ENCODE measurements around the gene PAX8. TPM values are rescaled to one million over a fixed set of nuclear protein-coding genes. Genes with fewer than 3 reads are reported as not detected.

The PAX8 gene
- total RNA-seq, 1 donor from 2014 or later = 0.07 TPM

DNA sequence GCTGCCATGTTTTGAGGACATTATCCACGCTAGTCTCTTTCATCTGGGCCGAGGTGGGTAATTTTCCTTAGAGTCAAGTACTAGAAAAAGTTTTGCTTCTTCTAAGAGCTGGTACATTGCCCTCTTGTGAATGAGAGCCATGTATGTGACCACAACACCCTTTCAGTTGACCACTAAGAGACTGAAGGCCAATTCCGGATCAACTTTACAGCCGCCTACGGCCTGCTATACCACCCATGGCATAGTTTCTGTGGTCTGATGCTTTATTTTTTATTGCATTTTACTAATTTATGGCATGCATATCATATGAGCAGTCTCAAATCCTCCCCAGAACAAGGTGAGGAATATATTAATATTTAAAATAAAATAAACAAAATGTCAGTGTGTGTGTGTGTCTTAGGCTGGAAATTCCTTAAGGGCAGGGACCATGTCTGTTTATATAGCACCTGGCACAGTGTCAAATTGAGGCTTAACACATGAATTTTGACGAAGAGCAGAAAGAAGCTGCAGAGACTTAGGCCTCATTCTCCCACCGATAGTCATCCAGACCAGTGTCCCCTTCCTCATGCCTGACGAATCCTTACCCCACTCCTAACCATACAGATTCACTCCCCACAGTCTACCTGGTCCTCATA, 69.6 kb downstream of the PAX8 start:
- no peak for DNase-seq (ENCODE audit: low read depth, low spot score)

- no peak for DNase-seq (ENCODE audit: low read depth, low spot score)
Observed at GRCh38 chr2:113208396-113208795, 70.3 kb downstream of the PAX8 start.

GRCh38 chr2:113207021-113207420, 71.7 kb downstream of the PAX8 start:
- no peak for DNase-seq (ENCODE audit: low read depth, low spot score)

DNA sequence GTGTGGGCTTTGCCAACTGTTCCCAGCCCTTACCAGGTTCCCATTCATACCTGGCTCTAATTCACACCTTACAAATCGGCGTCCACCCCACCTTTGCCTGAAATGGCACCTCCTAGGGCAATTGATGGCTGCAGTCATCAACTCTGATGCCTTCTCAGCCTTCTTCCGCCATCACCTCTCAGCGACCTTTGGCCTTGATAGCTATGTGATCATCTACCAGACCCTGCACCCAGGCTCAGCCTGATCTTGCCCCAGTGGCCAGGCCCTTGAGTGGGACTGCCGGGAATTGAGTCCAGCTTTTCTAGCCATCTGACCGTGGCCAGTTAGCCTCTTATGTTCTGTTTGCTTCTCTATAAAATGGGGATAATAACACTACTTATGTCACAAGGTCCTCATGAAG, 72.5 kb downstream of the PAX8 start:
- no peak for DNase-seq (ENCODE audit: low read depth, low spot score)

DNA sequence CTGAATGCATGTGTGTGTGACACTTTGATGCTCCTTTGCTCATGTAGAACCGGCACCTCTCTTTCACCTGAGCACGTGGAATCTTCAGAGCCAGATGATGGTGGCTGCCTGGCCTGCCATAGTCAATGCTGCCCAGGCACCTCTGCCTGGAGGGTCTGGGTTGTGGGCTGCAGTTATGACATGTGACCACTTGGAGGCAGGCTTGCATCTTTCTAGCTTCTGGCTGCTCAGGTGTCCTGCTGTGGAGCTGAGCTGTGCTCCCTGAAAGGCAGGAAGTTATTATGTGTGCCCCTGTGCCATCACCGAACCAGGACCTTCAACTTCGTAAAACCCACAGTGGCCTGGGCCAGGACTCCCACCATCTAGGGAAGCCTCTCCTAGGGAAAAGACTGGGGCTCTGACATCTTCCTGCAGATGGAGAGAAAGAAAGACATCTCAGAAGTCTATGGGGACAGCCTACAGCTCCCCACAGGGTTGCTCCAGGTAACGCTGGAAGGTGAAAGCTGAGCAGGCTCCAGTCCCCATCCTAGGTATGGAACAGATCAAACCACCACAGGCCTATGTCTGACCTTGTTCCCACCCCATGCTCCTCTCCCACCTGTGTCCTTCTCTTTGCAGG, 74.7 kb downstream of the PAX8 start:
- DNase-seq (ENCODE audit: low read depth, low spot score) = no peak

GRCh38 chr2:113203217-113203530, 75.5 kb downstream of the PAX8 start:
- DNase-seq (ENCODE audit: low read depth, low spot score) = no peak

- DNase-seq (ENCODE audit: low read depth, low spot score) = no peak
Observed at GRCh38 chr2:113202305-113203216, 76.2 kb downstream of the PAX8 start.

DNA sequence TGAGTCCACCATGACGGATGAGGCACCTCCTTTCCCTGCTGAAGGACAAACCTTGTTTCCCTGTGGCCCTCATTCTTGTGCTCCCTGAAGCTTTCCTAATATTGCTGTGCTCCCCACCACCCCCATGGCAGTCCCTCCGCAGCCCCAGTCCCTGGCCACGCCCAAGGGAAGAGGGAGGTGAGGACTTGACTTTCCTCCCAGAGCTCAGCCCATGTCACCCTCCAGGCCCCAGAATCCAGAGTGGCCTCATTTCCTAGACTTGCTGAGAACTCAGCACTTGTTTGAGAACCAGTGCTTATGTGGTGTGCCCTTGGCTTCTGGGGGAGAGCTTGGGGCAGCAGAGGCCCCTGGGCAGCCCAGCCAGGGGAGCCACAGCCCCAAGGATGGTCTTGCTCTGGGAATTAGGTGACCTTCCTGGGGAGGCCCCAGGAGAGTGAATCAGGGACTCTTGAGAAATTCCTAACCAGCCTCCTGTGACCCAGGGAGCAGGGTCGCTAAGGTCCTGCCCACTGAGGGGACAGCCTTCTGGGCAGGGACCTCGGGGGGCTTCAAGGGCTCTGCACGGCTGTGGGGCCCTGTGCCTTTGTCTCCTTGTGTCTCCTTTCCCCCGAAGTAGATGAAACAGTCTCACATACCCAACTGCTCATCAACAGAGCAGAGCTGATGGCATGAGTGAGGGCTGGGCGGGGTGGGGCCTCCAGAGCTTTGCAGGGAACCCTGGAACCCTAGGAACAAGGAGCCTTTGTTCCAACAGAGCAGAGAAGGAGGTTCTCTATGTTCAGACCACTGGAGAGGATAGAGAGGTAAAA, 77.0 kb downstream of the PAX8 start:
- no peak for DNase-seq (ENCODE audit: low read depth, low spot score)

DNA sequence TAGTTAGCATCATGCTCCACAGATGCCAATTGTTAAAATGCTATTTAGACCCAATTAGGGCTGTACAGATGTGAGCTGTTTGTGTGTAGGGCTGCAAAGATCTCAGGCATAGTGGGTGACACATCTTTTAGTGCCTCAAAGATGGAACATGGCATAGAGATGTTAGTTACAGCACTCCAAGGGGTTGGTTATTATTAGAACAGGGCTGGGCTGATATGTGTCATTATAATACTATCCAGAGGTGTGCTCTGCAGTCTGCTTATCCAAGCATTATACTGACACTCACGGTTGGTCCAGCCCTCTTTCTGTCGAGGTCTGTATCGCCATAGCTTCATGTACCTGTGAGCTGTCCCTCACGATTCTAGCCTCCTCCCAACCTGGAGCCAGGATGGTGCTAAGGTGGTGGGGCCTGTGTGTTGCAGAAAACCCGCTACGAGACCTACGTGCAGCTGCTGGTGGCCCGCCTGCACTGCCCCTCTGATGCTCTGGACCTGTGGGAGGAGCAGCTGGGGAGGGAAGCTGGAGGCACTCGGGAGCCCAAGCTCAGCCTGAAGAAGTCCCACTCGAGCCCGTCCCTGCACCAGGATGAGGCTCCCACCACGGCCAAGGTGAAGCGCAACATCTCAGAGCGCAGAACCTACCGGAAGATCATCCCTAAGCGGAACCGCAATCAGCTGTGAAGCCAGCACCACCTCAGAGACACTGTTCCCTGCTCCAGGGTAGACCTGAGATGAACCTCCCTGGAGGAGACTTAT, 77.8 kb downstream of the PAX8 start:
- no peak for DNase-seq (ENCODE audit: low read depth, low spot score)

GRCh38 chr2:113200236-113200635, 78.5 kb downstream of the PAX8 start:
- no peak for DNase-seq (ENCODE audit: low read depth, low spot score)

DNA sequence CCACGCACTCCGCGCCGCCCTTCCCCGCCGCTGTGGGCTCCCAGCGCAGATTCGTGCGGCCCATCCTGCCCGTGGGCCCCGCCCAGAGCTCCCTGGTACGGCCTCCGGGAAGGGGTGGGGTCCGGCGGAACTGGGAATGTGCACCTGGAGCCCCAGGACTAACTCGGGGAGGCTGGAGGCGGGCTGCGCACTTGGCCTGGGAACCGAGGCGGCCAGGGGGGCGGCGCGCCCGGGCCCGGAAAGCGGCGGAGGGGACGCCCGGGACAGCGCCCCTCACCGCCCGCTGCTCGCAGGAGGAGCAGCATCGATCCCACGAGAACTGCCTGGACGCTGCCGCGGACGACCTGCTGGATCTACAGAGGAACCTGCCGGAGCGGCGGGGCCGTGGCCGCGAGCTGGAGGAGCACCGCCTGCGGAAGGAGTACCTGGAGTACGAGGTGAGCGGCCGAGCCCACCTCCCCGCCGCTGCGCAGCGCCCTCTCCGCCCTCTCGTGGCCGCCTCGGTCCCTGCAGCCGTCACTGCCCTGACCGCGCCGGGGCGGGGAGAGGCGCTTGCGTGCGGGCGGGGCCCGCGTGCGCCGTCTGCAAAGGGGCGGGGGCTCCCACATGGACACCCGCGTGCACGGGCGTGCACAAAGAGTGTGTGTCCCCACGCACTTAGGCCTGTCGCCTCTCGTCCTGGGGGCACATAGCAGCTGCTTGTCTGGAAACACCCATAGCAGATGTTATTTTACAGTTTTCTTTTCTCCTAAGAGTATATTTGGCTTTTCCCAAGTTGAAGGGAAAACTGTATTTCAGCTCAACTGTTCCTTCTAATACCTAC, 79.7 kb downstream of the PAX8 start:
- DNase-seq (ENCODE audit: low read depth, low spot score) = no peak

- no peak for DNase-seq (ENCODE audit: low read depth, low spot score)
Observed at GRCh38 chr2:113198048-113198789, 80.5 kb downstream of the PAX8 start.

- no peak for DNase-seq (ENCODE audit: low read depth, low spot score)
Observed at GRCh38 chr2:113197347-113198047, 81.2 kb downstream of the PAX8 start.

DNA sequence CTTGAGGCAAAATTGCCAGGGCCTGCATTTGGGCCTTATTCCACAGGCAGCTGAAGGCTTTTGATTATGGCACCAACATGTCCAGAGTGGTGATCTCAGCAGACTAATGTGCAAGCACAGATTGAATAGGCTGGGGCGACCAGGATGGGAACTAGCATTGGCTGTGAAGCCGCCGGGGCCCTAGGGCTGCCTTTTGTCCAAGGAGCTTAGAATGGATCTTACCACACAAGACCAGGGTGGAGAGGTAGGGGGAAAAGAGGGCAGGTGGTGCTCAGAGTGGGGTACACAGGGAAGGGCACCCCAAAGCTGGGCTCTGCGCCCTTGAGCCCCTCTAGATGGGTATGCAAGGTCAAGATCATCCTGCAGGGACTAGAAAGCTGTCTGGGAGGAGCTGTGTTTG, 81.9 kb downstream of the PAX8 start:
- DNase-seq (ENCODE audit: low read depth, low spot score) = no peak

DNA sequence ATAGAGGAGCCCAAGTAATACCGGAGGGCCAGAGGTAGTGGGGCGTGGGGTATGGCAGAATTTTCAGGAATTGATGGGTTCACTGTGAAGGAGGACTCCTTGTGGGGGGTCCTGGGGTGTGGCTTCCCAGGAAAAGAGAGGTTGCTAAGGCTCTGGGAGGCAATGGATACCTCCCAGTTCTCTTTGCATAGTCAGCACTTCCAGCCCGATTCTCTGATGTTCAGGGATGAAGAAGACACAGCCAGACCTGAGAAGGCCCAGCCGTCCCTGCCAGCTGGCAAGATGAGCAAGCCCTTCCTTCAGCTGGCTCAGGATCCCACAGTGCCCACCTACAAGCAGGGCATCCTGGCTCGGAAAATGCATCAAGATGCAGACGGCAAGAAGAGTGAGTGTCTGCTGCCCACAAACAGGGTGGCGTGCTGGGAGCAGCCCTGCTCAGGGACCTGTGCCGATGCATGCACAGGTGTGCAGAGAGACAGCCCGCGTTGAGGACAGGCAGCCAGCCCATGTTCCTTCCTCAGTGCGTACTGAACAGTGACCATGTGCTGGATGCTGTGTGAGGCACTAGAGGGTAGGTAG, 82.7 kb downstream of the PAX8 start:
- no peak for DNase-seq (ENCODE audit: low read depth, low spot score)

DNA sequence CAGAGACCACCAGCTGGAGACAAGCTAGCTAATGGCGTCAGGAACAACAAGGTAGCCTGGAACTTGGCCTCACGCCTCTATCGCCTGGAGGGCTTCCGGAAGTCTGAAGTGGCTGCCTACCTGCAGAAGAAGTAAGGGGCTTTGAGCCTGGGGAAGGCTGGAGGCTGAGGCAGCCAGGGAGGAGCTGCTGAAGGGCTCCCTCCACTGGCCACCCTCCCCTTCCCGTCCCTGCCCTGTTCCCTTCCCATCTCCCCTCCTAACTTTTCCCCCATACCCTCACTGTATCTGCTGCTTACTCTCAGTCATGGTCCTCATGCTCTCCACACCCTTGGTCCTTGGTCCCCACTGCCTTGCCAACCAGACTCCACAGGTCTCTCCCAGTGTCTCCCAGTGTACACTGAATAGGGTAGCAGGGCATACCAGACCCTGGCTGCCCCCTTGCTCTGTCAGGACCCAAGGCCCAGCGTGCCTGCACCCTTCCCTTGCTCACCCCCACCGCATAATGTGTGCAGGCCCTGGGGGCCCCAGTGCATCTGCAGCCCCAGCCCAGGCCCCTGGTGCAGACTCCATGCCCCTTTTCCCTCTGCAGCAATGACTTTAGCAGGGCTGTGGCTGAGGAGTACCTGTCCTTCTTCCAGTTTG, 86.1 kb downstream of the PAX8 start:
- no peak for DNase-seq (ENCODE audit: low read depth, low spot score)

- DNase-seq (ENCODE audit: low read depth, low spot score) = no peak
Observed at GRCh38 chr2:113190871-113191270, 87.8 kb downstream of the PAX8 start.

DNA sequence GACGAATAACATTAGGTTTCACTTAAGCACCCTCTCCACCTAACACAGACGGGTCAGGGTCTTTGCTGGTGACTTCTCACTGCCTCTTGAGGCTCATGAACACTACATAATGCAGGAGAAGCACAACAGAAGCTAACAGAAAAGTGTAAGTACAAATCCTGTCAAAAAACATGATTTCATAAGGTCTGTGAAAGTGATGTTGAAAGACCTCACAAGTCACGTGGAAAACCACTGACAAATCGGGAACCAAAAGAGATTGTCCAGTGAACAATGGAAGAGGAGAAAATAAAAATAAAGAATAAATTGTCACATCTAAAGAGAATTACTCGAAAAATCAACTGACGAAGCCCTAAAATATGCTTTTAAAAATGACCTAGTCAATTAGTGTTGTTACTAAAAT, 91.0 kb downstream of the PAX8 start:
- DNase-seq (ENCODE audit: low read depth, low spot score) = no peak

Data from pulmonary artery endothelial cell (primary cell).